ENCODE results near the gene BICRA.
"Not testable (repeated sequence)": the region's sequence is repeated elsewhere in the genome, so short reads cannot be mapped to it uniquely, and the experiment has no call there.

BICRA gene

DNA sequence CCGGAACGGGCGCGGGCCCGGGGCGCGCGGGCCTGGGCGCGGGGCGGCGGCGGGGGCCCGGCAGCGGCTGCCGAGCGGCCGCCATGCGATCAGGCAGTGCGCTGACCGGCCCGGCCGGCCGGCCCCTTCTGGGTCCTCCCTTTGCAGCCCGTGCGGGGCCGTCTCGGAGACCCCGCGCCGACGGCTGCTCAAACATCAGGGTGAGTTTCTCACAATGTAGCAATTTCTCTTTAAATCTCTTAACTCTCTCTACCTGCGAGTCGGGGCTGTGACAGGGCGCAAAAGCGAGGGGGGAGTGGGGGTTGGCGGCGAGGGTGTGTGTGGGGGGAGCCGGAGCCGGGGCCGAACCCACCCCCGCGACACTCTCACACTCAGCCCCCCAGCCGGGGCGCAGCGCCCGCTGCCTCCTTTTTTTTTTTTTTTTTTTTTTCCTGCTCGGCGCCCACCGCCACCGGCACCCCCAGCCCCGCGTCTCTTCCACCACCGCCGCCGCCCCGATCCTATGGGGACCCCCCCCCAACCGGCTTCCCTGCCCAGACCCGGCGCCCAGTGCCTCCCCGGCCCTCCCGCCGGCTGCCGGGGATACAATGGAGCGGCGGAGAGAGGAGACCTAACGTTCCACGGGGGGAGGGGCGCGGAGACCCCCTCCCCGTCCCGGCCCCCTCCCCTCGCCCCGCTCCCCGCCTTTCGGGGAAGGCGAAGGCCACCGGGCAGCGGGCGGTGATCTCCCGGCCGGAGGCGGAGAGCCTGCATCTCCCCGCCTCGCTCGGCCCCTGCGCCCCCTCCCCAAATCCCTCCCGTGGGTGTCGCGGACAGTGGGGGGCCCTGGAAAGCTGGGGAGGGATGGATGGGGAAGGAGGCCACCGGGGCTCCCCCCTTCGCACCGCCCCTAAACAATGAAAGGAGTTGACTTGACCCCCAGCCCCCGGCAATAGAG lies at the start of gene BICRA:
Gene BICRA, plus strand, starts transcription at position 166 of the 937 bp plus-strand sequence. CDS start 64,441 bp downstream, outside the sequence.
- peak; percentile 88 for DNase-seq

- DNase-seq: no peak
These were observed 47.9 kb upstream of the BICRA start for GRCh38 chr19:47560999-47561398.

DNA sequence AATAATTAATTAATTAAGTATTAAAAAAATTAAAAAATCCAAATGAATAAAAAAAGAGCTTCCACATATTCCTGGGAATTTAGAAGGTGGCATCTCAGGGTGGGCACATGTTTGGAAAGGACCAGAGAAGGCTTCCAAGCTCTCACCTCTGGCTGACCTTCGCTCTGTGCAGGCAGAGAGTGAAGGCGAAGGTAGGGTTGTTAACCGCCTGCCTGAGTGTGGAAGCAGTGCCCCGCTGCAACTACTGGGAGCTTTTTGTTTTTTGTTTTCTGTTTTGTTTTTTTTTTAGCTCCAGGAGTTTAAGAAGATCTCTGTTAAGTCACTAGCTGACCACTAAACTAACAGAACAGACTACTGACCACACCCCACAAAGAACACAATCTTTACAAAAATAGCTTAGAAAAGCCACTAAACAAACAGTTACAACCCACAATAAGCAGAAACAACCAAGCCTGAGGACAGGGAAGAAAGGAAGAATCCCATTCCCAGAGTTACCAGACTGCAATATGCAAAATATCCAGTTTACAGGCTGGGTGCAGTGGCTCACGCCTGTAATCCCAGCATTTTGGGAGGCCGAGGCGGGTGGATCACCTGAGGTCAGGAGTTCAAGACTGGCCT lies 47.4 kb upstream of the BICRA start:
- DNase-seq: no peak

- DNase-seq: no peak
These were observed 44.9 kb upstream of the BICRA start for GRCh38 chr19:47564081-47564480.

- DNase-seq: no peak
These were observed 39.6 kb upstream of the BICRA start for GRCh38 chr19:47569331-47569730.

DNA sequence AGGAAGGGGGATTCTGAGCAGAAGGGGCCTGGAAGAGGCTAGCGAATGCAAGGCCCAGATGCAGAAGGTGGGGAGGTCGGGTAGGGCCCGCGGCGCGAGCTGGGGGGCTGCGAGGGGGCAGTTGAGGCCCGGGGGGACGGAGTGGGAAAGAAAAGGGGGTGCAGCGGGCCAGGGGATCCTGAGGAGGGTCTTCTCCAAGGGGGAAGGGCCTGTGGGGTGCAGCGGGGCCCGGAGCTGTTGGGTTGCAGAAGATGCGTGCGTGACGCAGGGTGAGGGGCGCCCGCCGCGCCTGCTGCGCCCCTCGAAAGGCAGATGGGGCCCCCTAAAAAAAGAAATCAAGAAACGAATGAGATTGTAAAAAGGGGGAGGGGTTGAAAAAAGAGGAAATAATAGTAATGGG lies 36.3 kb upstream of the BICRA start:
- no peak for DNase-seq

DNA sequence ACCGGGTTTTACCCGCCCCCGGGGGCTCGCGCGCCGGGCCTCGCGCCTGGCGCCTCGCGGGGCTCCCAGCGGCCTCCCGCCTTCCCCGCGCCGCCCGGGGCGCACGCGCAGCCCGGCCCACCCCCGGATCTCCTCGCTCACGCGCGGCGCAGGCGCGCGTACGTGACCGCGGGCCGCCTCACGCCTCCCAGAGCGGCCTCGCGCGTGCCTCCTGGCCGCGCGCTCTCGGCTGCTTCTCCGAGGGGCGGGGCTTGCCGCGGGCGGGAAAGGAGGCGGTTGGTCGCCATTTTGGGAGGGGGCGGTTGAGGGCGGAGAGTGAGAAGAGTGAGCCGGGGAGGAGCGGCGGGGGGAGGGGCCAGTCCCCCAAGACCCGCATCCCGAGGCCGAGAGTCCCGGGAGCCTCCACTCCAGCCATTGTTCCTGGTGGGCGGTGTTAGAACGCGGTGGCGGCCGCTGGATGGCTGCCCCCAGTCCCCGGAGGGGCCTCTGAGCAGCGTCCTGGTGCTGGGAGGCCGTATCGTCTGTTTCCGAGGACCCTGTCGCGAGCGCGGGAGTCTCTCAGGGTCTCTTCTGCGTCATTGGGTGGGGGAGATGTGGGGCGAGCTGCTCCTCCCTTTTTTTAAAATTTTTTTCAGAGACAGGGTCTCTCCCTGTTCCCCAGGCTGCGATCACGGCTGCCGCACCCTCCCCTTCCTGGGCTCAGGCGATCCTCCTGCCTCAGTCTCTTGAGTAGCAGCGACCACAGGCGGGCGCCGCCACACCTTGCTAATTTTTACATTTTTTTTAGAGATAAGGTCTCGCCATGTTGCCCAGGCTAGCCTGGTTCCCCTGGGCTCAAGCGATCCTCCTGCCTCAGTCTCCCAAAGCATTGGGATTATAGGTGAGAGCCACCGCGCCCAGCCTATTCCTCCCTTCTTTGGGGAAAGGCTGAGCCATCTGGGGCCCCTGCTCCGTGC lies 35.6 kb upstream of the BICRA start, which contains the start of gene ZNF541:
Gene ZNF541, minus strand, starts transcription at position 78 of the 956 bp plus-strand sequence. CDS start 17,292 bp downstream, outside the sequence.
- DNase-seq: no peak

DNA sequence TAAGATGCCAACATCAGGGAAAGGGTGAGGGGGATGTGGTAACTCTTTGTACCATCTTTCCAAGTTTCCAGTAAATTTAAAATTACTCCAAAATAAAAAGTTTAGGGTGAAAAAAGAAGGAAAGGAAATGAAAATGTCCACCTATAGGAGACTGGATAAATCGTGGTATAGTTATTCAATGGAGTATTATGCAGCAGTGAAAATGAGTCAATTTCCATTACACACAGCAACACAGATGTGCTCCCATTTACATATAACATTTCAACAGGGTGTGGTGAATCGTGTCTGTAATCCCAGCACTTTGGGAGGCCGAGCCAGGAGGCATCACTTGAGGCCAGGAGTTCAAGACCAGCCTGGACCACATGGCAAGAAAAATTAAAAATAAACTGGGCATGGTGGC lies 28.5 kb upstream of the BICRA start:
- DNase-seq: no peak

DNA sequence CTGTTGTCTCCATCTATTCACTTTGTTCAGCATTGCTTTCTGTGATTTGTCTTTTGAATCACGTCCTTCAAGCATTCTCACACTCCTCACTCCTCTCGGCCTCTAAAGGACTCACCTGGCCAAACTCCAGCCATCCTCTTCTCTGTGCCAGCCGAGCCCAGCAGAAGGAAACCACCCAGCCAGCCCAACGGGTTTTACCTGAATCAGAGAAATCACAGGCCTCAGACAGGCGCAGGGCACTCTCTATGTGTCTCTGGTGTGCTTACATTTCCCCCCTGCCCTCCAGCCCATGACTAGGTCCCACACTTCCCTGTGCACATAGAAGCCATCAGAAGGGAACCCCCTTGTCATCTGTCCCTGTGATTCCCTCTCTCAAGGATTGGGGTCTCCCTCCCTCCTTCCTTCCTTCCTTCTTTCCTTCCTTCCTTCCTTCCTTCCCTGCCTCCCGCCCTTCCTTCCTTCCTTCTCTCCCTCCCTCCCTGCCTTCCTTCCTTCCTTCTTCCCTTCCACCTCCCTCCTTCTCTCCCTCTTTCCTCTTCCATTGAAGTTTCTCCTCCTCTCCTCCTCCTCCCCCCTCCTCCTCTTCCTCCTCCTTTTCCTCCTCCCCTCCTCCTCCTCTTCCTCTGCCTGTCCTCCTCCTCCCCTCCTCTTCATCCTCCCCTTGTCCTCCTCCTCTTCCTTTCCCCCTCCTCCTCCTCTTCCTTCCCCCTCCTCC lies 27.2 kb upstream of the BICRA start:
- DNase-seq: no peak

- DNase-seq: no peak
These were observed 26.5 kb upstream of the BICRA start for GRCh38 chr19:47582320-47582909.

DNA sequence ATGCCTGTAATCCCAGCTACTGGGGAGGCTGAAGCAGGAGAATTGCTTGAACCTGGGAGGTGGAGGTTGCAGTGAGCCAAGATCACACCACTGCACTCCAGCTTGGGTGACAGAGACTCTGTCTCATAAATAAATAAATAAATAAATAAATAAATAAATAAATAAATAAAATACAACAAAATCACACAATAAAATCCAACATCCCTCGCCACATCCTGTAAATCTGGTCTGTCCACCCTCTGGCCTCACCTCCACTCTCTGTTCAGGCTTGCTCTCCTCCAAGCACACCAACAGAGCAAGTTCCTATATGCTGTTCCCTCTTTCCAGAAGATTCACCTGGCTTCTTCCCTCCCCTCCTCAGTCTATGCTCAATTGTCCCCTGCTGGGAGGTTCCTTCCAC lies 25.8 kb upstream of the BICRA start:
- DNase-seq: not testable (repeated sequence)

GRCh38 chr19:47587295-47587694 lies 21.6 kb upstream of the BICRA start:
- DNase-seq: no peak

- no peak for DNase-seq
These were observed 19.1 kb upstream of the BICRA start for GRCh38 chr19:47589824-47590223.

DNA sequence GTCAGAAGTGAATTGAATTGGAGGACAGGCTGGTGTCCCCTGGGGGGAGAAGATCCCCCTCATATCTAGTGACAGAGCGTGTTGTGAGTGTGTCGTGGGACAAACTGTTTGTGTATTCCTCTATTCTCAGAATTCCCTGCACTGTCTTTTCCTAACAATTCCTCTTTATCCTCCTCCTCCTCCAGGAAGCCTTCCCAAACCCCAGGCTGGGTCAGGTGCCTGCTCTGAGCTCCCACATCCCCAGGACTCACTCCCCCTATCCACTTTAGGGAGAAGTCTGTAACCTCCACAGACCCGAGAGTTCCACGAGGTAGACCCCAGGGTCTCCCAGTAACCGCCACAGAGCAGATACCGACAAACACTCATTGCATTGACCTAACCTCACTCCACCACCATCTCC lies 15.1 kb upstream of the BICRA start:
- DNase-seq: no peak

DNA sequence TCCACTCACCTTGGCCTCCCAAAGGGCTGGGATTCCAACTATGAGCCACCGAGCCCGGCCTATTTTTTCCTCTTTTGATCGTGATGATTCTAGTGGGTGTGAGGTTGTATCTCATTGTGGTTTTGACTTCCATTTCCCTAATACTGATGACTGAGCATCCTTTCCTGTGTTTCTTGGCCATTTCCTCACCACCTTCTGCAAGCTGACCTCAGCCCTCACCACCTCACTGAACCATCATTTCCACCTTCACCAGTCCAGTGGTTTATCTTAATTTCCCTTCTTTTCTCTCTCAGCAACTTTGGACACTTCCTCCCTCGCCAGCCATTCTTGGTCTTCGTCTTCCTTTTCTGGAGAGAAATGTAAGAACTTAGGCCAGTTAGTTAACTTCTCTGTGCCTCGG lies 13.0 kb upstream of the BICRA start:
- DNase-seq: no peak

DNA sequence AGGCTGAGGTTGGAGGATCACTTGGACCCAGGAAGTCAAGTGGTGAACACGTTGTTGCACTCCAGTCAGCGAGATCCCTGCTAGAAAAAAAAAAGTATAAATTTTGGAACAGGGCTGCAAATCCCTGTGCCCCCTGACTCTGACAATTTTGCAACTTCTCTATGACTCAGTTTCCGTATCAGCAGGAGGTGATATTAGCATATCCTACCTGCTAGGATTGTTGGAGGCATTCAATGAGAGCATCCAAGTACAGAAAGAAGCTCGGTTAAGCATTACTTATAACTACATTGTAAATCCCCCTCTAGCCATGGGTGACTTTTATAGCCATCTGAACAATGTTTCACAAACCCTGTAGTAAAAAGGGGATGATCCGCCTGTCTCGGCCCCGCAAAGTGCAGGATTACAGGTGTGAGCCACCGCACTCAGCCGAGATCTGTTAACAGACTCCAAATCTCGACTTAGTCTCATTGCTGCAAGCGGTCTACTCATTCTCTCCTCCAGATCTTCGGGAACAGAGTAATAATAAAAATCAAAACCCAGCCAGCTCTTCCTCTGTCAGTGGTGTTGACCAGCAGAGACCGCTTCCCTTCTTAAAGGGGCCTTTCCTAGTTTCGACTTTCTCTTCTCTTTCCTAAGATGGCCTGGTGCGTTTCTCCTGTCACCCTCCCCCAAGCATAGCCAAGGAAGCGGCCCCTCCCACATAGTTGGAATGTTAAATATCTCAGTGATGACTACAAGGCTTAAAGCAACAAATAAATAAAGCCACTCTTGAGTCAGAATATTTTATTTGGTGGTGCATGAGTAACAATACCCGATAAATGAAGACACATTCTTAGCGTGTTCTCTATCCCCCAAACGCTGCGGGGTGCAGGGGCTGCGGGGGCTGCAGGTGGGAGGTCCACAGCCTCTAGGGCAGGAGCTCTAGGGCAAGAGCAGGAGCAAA lies 10.3 kb upstream of the BICRA start:
- peak; percentile 53 for DNase-seq

DNA sequence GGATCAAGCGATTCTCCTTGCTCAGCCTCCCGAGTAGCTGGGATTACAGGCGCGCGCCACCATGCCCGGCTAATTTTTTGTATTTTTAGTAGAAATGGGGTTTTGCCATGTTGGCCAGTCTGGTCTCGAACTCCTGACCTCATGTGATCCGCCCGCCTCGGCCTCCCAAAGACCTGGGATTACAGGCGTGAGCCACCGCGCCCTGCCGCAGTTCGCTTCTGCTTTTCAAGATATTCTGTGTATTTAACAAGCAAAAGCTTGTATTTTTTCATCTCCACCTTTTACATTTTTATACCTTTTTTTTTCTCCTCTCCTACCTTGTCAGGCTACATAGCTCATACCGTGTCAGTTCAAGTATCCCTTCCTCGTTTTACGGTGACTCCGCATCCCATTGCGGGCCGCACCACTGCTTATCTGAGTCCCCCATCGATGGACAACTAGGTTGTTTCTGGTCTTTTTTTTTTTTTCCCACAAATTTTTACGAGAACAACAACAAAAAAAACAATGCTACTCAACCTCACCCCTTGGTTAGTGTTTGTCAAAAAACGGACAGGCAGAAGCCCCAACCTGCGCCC lies 9.2 kb upstream of the BICRA start:
- DNase-seq: not testable (repeated sequence)

DNA sequence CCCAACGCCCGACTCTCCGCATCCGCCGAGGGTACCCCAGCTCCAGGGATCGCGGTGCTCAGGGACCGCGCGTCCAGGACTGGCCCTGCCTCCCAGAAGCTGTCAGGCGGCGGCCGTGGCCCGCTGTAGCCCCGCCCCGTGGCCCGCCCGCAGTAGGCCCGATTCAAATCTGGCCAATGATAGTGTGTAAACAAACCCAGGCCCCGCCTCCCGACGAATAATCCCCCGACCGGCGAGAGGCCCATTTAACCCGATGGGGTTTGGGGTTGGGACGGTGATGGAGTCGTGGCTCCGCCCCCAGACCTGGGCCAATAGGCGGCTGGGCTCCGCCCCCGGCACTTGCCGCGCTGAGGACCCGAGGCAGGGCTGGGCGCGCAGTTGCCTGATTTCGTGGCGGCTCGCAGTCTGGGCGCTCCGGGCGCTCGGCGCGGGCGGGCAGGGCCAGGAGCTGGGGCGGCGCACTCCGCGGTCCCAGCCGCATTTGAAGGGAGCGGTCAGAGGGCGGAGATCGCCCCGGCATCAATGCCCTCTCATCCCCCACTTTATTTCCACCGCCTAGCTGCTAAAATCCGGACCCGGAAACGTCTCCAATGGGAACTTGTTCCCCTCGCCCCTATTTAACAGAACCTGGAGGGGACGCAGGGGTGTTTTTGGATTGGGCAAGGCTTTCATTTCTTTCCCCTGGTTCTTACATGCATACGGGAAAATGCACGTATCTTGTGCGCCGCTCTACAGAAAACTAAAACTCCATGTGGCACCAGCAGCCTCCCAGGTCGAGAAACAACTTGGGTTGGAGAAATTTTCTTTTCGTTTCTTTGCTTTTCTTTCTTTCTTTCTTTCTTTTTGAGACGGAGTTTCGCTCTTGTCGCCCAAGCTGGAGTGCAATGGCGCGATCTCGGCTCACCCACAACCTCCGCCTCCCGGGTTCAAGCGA lies 8.4 kb upstream of the BICRA start:
- DNase-seq: peak; percentile 81
